Heart right ventricle (tissue), 16 donors: ENCODE data around the gene RASD1. TPM values are rescaled to one million over a fixed set of nuclear protein-coding genes. Genes with fewer than 3 reads are reported as not detected.

Experiments
- ATAC-seq, 8 donors: fragments of 200-7000 bp; cut with Tn5 transposase; one replicate each; pipeline ENCODE4 v1.9.1; 2020; ENCODE audit warnings: mild to moderate bottlenecking in 8 of 8, moderate library complexity in 8 of 8, moderate number of reproducible peaks in 1 of 8
- DNase-seq, 2 donors: peaks; one replicate each; pipeline ENCODE4 v3.0.0-alpha.2; 2020
- H3K27ac ChIP-seq, 10 donors: fragments of 200-600 bp; sonication (generic) in 2 of 10; one replicate each; pipeline versions ENCODE4 v1.5.0 to v1.8.0; 2020 to 2022; ENCODE audit warnings: mild to moderate bottlenecking in 3 of 10
- H3K27me3 ChIP-seq, 7 donors: fragments of 200-600 bp; one replicate each; pipeline ENCODE4 v1.8.0; 2021 to 2022; ENCODE audit warnings: mild to moderate bottlenecking in 2 of 7
- H3K36me3 ChIP-seq, 9 donors: fragments of 200-600 bp; sonication (generic) in 1 of 9; one replicate each; pipeline versions ENCODE4 v1.5.0 to v1.8.0; 2020 to 2022; ENCODE audit warnings: mild to moderate bottlenecking in 2 of 9
- H3K4me1 ChIP-seq, 9 donors: fragments of 200-600 bp; sonication (generic) in 1 of 9; one replicate each; pipeline versions ENCODE4 v1.5.0 to v1.8.0; 2020 to 2022; ENCODE audit warnings: mild to moderate bottlenecking in 4 of 9
- H3K4me3 ChIP-seq, 10 donors: fragments of 200-600 bp; sonication (generic) in 2 of 10; one replicate each; pipeline versions ENCODE4 v1.5.0 to v1.8.0; 2020 to 2022; ENCODE audit warnings: mild to moderate bottlenecking in 7 of 10, moderate library complexity in 2 of 10
- H3K9me3 ChIP-seq, 11 donors: fragments of 200-600 bp in 10 of 11; sonication (generic) in 2 of 11; one replicate each; pipeline versions ENCODE4 v1.5.0 to v1.8.0; 2013 to 2022; ENCODE audit warnings: mild to moderate bottlenecking in 2 of 11, control low read depth in 1 of 11, moderate library complexity in 1 of 11
- CTCF ChIP-seq, 9 donors: fragments of 200-600 bp; sonication (generic) in 2 of 9; IDR thresholded peaks; one replicate each; pipeline versions ENCODE4 v1.5.0 to v1.8.0; 2021 to 2022; ENCODE audit warnings: antibody characterized with exemption in 9 of 9, mild to moderate bottlenecking in 5 of 9, moderate library complexity in 1 of 9
- WGBS, 2 donors: extraction: QIAGEN DNeasy Blood & Tissue Kit; methylation state at CpG; one replicate each; pipeline ENCODE4 v1.1.7; 2013; ENCODE audit warnings: inconsistent platforms in 1 of 2; 5-methylcytosine and 5-hydroxymethylcytosine counted together
- intact Hi-C, 10 donors: fragments of 100-400 bp; cut with DNase I; formaldehyde crosslinking; loops; one replicate each; pipeline versions ENCODE4 v1.11.1 to v1.14.2; 2022
- polyA plus RNA-seq, 2 donors: library from polyadenylated mRNA; stranded (reverse); fragments of 200-250 nt; gene quantifications; one replicate each; pipeline ENCODE4 v1.2.3, GENCODE V29; 2013
- total RNA-seq, 10 donors: library from RNA; stranded (reverse); fragmentation: NEBNext Ultra II Directional in 3 of 10; extraction: Animal tissue kit (Norgen Biotek cat#: 25700) in 3 of 10; gene quantifications; one replicate each; pipeline versions ENCODE4 v1.2.1 to v1.2.4, GENCODE V29; 2021 to 2023
- donor health status: Arrhythmogenic right ventricular cardiomyopathy.
- donor health status: ischemic (EF 13 %, LVEDD 7.1; RV severe dilation, severe dysfunction).
- donor health status: healthy with polysubstance abuse.
- donor health status: DM: no; HTN: yes; CAD: no.
- donor health status: DM: no; HTN: no; CAD: no.
- donor health status: ischemic (EF 25% LVEDD 6.9; RV normal size, moderate dysfunction).
- donor health status: ischemic (EF 25% LVEDD 5.7; RV mildly dilated, moderate dysfunction).
- donor health status: healthy.
- donor health status: DM: yes; HTN: yes; CAD: no.
- donor health status: Ischemic cardiomyopathy.
- donor health status: ischemic (EF 35%, LVEDD 5.7; RV mildly dilated, moderate dysfunction).
- donor health status: nonischemic (EF 11% LVEDD 7.7; RV severe dilation, severe dysfunction).
- donor health status: DM: yes; HTN: yes; CAD: no.
- donor health status: PGD.
- donor health status: ischemic (EF 29% LVEDD 5.4; RV normal size, mild dysfunction).
- donor health status: nonischemic (EF 23%, LVEDD 6.1; RV moderate dilation, normal function).

RASD1 gene
- total and polyA plus RNA-seq, 12 donors = 2.2 to 85.8 (median 11.5) TPM

GRCh38 chr17:17514361-17514992, 18.3 kb upstream of the RASD1 start:
- peaks cover 0 to 4% (median 0%) of the 10 kb centered on the region in 9 donors for H3K4me1 ChIP-seq
- no peaks in the 10 kb centered on the region for H3K9me3 ChIP-seq
- no peaks in the 10 kb centered on the region for H3K27me3 ChIP-seq
- H3K27ac ChIP-seq = no peak overlapping the region
- intact Hi-C loops = no loop called here
- TF ChIP-seq CTCF (IDR thresholded peaks at IDR 0.05) = no peak
- 94 to 95% methylated on average over 16 of the region's 16 CpGs for WGBS, 2 donors
- DNase-seq (no peak), ATAC-seq (no peak)
- H3K4me3 ChIP-seq = no peak overlapping the region
- no peaks in the 10 kb centered on the region for H3K36me3 ChIP-seq

- Histone ChIP-seq H3K4me3 (no peak overlapping the region), H3K27ac (no peak overlapping the region), H3K36me3 (no peaks in the 10 kb centered on the region), H3K9me3 (no peaks in the 10 kb centered on the region), H3K27me3 (no peaks in the 10 kb centered on the region), H3K4me1 (peaks cover 0 to 4% (median 0%) of the 10 kb centered on the region in 9 donors)
- intact Hi-C loops = no loop called here
- DNase-seq (no peak), ATAC-seq (no peak)
- WGBS, 2 donors = 97% methylated on average over 7 of the region's 7 CpGs
- no peak for TF ChIP-seq CTCF (IDR thresholded peaks at IDR 0.05)
Measured at GRCh38 chr17:17513626-17514025, 17.4 kb upstream of the RASD1 start.

- H3K4me1 ChIP-seq = peaks cover 0 to 4% (median 0%) of the 10 kb centered on the region in 9 donors
- no peaks in the 10 kb centered on the region for H3K9me3 ChIP-seq
- H3K4me3 ChIP-seq = no peak overlapping the region
- H3K27ac ChIP-seq = no peak overlapping the region
- WGBS, 2 donors = 97% methylated on average over 5 of the region's 5 CpGs
- TF ChIP-seq CTCF (IDR thresholded peaks at IDR 0.05) = no peak
- H3K27me3 ChIP-seq = no peaks in the 10 kb centered on the region
- H3K36me3 ChIP-seq = no peaks in the 10 kb centered on the region
- intact Hi-C loops = no loop called here
- DNase-seq = no peak
- ATAC-seq = no peak
Measured at GRCh38 chr17:17512866-17513265, 16.7 kb upstream of the RASD1 start.

GRCh38 chr17:17511881-17512858, 16.0 kb upstream of the RASD1 start:
- TF ChIP-seq CTCF (IDR thresholded peaks at IDR 0.05) = no peak
- H3K9me3 ChIP-seq = no peaks in the 10 kb centered on the region
- no peak overlapping the region for H3K4me3 ChIP-seq
- no peaks in the 10 kb centered on the region for H3K36me3 ChIP-seq
- DNase-seq (no peak), ATAC-seq (no peak)
- no peak overlapping the region for H3K27ac ChIP-seq
- H3K4me1 ChIP-seq = peaks cover 4 to 8% (median 6%) of the 10 kb centered on the region in 9 donors
- no peaks in the 10 kb centered on the region for H3K27me3 ChIP-seq
- 80 to 89% methylated on average over 29 of the region's 29 CpGs for WGBS, 2 donors
- intact Hi-C loops = no loop called here
